NCI-H1105 treated with DMSO at 0.1 percent for 48 hours (cell line): Measurements from ENCODE around the gene CIAPIN1.
"Not testable (repeated sequence)": the region's sequence is repeated elsewhere in the genome, so short reads cannot be mapped to it uniquely, and the experiment has no call there.

ENCODE experiments used
- DNase-seq: peaks from one replicate; lab custom pipeline; 2025; lab: John Stamatoyannopoulos, UW

The CIAPIN1 gene

DNA sequence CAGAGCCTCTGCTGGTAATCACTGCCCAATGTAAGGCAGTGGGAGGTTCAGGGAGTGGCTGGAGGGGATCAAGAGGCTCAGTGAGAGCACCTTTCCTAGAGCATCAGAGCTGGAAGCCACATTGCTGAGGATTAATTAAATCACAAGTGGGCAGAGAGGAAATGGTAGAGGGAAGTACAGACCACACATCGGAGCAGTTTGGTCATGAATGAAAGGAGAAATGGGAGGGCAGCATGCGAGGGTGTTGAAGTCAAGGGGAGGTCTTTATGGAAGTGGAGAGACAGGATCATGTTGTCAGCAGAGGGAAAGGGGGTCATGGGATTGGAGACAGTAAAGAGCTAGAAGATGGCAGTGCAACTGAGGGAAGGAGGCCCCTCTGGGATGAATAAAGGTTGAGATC lies 40.3 kb downstream of the CIAPIN1 start:
- no peak for DNase-seq

DNA sequence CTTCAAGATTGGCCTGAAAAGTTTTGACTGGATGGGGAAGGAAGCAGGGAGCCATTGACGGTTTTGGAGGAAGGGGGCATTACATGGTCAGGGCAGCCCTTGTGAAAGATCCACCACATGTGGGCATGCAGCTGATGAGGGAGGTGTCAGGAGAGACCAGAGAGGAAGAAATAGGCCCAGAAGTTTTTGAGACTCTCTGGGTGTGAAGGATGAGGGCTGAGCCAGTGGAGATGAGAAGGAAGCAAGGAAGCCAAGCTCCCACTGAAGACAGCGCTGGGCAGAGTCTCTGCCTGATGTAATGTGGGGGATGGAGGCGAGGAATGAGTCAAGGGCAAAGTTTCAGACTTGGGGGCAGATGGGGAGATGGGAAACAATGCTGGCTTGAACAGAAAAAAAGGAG lies 42.1 kb downstream of the CIAPIN1 start:
- DNase-seq = no peak

DNA sequence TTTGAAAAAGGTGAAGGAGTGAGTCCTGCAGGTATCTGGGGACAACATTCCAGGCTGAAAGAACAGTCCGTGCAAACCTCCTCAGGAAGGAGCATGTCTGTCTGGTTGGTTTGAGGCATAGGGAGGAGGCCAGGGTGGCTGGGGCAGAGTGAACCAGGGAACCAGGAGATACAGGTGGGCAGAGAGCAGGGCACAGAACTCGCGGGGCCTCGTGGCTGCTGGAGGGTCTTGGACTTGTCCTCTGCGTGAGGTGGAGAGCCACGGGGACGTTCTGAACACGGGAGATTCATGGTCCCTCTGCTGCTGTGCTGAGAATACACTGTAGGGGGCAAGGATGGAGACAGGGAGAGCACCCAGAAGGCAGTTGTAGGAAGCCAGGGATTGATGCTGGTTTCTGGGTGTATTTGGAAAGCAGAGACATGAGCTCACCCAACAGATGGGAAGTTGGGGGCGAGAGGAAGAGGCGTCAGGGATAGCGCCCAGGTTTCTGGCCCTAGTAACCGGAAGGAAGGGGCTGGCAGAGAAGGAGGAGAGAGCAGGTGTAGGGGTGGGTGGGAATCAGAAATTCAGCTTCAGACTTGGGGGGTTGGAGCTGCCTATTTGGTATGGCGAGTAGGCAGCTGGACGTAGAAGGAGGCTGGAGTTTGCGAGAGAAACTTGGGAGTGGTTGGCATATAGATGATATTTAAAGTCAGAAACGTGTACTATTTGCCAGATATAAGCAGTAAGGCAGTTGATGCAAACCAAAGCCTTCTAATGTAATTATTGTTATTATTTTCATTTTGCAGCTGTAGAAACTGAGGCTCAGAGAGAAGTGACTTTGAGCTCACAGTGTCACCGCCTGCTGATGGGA lies 43.0 kb downstream of the CIAPIN1 start, which contains the start of gene CCL17:
Gene CCL17 (plus strand): TSS at position 803 of the 853 bp plus-strand sequence. CDS start 9,166 bp downstream, outside the sequence.
- DNase-seq = no peak

DNA sequence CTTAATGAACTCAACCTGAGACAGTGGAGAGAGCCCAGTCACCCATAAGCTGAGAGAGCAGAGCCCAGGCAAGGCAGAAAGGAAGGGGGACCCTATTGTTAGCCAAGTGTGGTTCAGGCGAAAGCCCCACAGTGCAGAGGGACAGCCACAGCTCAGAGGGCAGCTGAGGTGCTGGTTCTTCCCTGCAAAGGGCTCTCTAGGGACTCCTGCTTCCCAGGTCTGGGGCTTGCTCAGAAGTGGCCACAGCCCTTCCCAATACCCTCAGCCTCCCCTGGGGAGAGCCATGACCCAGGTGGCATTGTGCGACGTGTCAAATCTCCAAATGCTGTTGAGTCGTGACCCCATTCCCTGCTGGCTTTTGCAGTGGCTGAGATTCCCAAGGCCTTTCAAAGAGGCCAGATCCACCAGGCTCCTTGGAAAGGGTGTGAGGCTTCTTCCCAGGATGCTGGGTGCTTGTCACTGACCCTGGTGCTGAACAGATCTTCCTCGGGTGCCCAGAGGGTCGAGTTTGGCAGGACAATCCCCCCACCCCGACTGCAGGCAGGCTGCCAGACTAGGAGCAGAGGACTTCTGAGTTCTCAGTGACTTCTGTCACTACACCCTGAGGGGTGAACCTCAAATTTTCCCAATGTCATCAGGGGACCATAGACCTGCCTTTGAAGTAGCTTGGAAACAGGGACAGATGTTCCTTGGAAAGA lies 45.1 kb downstream of the CIAPIN1 start:
- no peak for DNase-seq

DNA sequence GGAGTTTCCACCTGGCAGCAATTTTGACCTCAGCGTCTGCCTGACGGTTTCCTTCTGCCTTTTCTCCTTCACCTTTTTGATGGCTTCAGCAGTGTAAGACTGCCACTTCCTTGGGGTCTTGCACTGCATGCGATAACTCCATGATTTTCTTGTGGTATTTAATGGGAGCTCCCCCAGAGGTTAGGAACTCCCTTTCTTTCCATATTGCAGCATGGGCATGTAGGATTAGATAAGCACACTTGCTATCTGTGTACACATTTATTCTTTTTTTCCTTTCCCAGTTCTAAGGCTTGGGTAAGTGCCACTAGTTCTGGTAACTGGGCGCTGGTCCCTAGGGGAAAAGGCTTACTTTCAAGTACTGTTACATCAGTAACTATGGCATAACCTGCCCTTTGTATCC lies 49.7 kb downstream of the CIAPIN1 start:
- not testable (repeated sequence) for DNase-seq

DNA sequence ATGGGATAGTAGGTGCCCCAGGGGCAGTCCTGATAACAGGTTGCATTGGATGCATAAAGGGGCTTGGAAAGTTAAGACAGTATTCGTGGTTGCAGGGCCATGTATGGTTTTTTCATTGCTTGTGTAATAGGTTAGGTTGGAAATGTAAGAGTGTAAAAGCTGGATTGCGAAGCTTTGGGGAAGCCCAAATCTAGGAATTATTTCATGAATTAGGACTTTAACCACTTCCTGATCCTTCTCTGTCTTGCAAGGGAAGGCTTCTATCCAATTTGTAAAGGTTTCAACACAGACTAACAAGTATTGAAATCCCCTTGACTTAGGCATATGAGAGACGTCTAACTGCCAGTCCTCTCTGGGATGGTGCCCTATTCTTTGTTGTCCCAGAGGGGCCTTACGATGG lies 50.4 kb downstream of the CIAPIN1 start:
- DNase-seq = no peak

DNA sequence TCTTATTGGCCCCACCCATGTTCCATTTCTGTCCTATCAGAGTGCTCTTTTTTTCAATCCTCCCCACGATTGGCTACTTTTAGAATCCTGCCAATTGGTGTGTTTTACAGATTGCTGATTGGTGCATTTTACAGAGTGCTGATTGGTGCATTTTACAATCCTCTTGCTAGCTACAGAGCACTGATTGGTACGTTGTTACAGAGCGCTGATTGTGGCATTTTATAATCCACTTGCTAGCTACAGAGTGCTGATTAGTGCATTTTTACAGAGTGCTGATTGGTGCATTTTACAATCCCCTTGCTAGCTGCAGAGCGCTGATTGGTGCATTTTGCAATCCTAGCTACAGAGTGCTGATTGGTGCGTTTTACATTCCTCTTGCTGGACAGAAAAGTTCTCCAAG lies 52.2 kb downstream of the CIAPIN1 start:
- no peak for DNase-seq

DNA sequence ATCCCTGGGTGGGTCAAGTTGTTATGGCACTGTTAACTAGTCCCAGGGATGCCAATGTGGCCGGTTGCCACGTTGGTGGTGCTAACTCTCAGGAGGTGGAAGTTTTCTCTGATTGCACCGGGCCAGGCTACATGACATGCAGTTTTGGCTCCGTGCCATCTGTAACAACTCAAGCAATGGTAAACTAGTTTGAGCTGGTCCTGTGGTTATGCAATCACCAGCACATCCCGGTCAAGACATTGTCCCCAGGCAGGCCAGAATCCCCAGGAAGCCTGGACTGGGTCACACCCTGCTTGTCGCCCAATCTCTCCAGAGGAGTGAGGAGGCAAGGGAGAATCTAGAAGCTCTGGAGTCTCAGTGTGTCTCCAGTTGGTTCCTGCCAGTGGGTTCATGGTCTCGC lies 52.7 kb downstream of the CIAPIN1 start:
- no peak for DNase-seq

DNA sequence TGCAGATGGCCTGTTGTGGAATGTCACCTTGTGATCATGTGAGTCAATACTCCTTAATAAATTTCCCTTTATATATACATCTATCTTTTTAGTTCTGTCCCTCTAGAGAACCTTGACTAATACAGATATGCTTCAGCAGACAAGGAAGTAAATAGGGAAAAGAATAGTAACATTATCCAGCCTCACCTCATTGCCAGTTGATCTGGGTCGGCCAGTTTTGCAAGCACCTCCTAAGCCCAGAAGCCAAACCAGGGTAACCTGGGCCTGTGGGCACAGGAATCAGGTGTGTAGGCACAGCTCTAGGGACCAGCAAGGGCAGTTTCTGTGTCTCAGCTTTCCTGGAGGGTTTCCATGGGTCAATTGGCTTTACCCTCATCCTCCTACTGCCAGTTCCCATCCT lies 54.5 kb downstream of the CIAPIN1 start:
- no peak for DNase-seq

DNA sequence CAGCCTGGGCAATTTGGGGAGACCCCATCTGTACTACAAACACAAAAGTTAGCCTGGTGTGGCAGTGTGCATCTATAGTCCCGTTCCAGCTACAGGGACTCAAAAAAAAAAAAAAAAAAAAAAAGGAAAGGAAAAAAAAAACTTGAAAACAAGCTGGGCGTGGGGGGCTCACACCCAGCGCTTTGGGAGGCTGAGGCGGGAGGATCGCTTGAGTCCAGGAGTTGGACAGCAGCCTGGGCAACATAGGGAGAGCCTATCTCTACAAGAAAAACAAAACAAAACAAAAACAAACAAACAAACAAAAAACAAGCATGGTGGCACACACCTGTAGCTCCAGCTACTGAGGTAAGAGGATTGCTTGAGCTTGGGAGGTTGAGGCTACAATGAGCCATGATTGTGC lies 55.5 kb downstream of the CIAPIN1 start:
- no peak for DNase-seq

DNA sequence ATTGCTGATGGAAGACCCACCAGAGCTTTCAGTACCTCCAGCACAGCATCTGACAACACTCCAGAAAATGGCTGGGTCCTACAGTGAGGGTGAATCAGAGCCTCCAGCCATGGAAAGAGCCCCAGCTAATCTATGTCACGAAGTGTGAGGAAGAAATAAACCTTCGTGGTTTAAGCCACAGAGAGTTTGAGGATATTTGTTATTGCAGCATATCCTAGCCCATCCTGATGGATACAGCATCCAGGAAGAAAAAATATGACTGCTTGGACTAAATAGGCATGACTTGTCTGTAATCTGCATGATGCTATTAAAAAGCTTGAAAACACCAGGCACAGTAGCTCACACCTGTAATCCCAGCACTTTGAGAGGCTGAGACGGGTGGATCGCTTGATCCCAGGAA lies 55.9 kb downstream of the CIAPIN1 start:
- no peak for DNase-seq

DNA sequence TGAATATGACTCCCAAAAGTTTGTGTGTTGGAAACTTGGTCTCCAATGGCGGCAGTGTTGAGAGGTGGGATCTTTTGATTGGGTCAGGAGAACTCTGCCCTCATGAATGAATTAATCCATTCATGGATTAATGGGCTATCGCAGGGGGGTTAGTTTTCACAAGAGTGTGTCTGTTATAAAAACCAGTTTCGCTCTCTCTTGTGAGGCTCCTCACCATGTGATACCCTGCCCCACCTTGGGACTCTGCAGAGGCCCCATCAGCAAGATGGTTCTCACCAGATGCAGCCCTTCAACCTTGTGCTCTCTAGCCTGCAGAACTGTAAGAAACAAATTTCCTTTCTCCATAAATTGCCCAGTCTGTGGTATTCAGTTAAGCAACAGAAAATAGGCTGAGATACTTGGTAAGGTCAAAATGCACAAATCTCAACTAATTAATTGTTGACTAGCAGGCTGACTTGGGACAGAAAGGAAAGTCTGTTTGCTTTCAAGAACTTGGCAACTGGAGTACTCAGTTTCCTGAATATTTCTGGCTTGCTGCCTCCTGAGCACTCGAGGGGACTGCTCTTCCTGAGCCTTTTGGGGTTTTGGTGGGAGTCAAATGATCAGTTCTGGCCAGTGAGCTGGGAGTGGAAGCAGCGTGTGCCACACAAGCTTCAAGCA lies 56.4 kb downstream of the CIAPIN1 start:
- no peak for DNase-seq

DNA sequence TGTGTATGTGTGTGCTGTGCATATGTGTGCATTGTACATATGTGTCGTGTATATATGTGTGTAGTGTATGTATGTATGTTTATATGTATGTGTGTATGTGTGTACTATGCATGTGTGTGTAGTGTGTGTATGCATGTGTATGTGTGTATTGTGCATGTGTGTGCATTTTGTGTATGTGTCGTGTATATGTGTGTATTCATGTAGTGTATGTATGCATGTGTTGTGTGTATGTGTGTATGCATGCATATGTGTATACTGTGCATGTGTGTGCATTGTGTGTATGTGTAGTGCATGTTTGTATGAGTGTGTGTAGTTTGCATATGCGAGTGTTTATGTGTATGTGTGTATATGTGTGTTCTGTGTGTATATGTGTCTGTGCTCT lies 58.1 kb downstream of the CIAPIN1 start:
- DNase-seq = no peak

DNA sequence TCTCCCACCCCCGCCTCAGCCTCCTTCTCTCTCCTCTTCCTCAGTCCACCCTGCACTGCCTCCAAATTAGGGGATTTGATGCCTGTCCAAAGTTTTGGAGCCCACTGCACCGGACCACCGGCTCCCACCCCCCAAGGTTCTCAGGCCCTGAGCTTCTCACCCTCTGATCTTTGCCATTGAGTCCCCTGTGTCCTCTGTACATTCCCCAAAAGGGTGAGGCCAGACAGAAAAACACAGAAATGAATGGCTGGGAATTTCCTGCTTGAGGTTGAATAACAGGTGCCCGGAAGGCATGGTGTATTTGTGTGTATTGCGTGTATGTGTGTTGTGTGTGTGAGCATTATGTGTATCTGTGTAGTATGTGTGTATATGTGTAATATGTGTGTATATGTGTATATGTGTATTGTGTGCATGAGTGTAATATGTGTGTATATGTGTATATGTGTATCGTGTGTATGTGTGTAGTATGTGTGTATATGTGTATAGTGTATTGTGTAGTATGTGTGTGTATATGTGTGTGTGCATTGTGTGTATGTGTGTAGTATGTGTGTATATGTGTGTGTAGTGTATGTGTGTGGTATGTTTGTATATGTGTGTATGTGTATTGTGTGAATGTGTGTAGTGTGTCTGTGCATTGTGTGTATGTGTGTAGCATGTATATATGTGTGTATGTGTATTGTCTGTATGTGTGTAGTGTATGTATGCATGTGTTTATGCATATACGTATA lies 58.7 kb downstream of the CIAPIN1 start:
- DNase-seq = no peak

DNA sequence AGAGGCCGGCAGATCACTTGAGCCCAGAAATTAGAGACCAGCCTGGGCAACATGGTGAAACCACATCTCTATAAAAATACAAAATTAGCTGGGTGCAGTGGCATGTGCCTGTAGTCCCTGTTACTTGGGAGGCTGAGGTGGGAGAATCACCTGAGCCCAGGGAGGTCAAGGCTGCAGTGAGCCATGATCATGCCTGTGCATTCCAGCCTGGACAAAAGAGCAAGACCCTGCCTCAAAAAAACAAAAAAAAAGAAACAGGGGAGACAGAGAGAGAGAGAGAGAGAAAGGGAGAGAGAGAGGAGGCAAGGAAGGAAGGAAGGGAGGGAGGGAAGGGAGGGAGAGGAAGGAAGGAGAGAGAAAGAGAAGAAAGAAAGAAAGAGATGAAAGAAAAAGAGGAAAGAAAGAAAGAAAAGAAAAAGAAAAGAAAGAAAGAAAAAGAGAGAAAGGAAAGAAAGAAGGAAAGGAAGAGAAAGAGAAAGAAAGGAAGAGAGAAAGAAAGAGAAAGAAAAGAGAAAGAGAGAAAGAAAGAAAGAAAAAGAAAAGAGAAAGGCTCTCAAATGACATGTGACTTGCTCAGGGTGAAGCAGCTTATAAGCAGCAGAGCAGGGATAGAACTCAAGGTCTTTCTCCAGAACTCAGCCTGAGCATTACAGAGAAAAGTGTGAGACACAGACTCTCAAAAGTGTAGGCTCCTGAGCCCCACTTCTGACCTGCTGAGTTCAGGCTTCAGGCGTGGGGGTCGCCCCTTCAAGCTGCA lies 59.4 kb downstream of the CIAPIN1 start:
- DNase-seq = no peak

DNA sequence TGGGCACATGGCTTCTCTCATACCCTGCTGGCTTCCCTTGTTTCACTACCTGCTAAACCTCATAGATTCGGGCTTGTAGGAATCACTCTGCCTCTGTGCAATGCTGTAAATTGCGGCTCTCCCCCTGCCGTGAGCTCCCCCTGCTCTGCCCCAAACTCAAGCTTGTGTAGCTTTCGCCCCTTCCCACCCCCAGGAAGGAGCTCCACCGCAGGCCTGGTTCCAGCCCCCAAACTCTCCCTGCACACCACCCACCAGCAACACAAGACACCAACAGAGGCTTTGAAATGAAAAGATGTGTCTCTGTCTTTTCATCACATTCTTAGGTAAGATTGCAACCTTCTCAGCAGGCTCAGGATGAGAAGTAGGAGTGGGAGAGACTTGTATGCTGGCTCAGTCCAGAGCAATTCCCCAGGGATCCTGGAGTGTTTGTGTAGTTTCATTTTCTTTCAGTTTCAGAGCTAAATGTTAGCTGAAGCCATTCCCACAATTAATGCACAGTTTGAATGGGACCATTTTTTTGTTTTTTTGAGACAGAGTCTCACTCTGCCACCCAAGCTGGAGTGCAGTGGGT lies 60.7 kb downstream of the CIAPIN1 start:
- no peak for DNase-seq

DNA sequence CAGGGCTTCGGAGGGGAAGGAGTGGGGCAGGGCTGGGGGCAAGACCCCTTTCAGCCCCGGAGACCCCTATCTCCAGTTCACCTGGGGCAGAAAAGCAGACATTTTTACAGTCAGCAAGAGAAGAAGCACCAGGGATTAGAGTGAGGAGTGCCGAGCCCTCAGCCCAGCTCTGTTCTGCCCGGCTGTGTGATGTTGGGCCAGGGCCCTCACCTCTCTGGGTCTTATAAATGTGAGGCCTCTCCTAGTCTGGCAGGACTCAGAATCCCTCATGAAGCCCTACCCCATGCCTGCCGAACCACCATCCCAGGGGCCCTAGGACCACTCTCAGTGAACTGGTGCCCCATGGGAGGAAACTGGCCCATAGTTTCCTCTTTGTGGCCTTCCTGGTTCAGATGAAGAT lies 62.1 kb downstream of the CIAPIN1 start:
- DNase-seq = no peak

DNA sequence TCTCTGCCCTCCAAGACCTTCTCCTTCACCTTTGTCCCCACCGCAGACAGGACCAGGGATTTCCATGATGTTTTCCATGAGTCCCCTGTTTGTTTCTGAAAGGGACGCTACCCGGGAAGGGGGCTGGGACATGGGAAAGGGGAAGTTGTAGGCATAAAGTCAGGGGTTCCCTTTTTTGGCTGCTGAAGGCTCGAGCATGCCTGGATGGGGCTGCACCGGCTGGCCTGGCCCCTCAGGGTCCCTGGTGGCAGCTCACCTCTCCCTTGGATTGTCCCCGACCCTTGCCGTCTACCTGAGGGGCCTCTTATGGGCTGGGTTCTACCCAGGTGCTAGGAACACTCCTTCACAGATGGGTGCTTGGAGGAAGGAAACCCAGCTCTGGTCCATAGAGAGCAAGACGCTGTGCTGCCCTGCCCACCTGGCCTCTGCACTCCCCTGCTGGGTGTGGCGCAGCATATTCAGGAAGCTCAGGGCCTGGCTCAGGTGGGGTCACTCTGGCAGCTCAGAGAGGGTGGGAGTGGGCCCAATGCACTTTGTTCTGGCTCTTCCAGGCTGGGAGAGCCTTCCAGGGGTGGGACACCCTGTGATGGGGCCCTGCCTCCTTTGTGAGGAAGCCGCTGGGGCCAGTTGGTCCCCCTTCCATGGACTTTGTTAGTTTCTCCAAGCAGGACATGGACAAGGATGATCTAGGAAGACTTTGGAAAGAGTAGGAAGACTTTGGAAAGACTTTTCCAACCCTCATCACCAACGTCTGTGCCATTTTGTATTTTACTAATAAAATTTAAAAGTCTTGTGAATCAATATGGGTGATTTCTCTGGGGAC lies 62.7 kb downstream of the CIAPIN1 start:
- DNase-seq = no peak

DNA sequence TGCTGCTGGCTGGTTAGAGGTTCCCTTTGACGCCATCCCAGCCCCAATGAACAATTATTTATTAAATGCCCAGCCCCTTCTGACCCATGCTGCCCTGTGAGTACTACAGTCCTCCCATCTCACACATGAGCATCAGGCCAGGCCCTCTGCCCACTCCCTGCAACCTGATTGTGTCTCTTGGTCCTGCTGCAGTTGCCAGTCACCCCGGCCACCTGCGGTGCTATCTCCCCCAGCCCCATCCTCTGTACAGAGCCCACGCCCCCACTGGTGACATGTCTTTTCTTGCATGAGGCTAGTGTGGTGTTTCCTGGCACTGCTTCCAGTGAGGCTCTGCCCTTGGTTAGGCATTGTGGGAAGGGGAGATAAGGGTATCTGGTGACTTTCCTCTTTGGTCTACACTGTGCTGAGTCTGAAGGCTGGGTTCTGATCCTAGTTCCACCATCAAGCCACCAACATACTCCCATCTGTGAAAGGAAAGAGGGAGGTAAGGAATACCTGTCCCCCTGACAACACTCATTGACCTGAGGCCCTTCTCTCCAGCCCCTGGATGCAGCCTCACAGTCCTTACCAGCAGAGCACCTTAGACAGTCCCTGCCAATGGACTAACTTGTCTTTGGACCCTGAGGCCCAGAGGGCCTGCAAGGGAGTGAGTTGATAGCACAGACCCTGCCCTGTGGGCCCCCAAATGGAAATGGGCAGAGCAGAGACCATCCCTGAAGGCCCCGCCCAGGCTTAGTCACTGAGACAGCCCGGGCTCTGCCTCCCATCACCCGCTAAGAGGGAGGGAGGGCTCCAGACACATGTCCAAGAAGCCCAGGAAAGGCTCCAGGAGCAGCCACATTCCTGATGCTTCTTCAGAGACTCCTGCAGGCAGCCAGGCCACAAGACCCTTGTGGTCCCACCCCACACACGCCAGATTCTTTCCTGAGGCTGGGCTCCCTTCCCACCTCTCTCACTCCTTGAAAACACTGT lies 63.6 kb downstream of the CIAPIN1 start:
- no peak for DNase-seq
